HG02763 (cell line): ENCODE results near the gene MXD3.
"Not testable (repeated sequence)": the region's sequence is repeated elsewhere in the genome, so short reads cannot be mapped to it uniquely, and the experiment has no call there.

Experiments
- ATAC-seq: cut with Tn5 transposase; IDR thresholded peaks from one replicate; pipeline ENCODE4 v1.9.1; 2021; ENCODE audit warnings: mild to moderate bottlenecking, moderate library complexity; ENCODE audit not compliant: unreplicated experiment

The MXD3 gene

DNA sequence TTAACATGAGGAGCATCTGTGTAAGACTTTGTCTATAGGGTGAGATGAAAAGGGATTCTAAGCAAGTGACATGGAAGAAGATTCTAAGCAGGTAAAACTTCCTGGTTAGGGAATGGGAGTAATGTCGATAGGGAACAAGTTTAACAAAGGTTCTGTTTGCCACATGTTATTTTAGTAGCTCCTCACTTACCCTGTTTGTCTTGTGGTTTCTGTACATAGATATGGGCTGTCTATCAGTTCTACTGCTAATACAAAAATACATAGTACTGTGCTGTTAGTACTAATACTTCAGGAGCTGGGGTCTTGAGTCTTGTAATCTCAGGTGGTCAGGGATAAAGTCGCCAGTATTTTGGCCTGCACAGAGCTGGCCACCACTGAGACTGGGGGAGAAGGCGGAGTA lies 41.0 kb downstream of the MXD3 start:
- no peak for ATAC-seq

- no peak for ATAC-seq
These were observed 41.7 kb downstream of the MXD3 start for GRCh38 chr5:177269976-177270375.

DNA sequence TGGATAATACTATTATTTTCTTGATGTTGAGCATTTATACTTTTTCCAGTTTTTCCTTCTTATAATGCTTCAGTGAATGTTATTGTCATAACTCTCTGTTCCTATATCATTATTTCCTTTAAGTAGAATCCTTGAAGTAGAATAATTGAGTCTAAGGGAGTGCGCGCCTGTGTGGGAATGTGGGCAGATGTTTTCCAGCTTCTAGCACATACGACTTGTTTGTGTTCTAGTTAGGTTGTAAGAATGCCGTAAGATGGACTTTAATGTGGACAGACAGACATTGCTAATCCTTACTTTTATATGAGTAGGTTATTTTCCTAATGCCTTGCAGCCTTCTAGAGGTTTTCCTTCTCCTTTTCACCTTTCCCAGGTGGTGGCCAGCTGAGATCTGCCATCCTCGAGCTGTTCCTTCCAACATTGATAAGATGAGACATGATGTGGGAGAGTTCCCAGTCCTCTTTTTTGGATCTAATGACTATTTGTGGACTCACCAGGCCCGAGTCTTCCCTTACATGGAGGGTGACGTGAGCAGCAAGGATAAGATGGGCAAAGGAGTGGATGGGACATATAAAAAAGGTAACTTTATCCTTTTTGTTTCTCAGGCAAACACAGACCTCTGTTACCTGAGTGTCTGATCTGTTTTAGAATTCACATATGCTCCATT lies 42.3 kb downstream of the MXD3 start:
- no peak for ATAC-seq

DNA sequence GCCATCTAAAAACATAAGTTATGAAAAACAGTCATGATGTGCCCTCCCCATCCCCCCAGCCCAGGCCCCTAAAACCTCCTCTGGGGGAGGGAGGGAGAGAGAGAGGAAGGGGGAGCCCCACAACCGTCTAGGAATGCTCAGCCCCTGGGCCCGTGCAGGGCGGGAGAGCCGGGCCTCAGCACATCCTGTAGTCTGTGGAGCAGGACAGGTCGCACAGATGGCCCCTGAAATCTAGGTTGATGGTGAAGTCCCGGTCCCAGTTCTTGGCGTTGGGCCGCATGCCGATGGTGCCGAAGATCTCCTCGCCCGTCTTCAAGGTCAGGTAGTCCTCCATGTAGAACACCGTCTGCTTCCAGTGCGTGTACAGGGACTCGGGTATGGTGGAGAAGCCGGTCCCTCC lies 46.3 kb downstream of the MXD3 start:
- ATAC-seq: no peak

DNA sequence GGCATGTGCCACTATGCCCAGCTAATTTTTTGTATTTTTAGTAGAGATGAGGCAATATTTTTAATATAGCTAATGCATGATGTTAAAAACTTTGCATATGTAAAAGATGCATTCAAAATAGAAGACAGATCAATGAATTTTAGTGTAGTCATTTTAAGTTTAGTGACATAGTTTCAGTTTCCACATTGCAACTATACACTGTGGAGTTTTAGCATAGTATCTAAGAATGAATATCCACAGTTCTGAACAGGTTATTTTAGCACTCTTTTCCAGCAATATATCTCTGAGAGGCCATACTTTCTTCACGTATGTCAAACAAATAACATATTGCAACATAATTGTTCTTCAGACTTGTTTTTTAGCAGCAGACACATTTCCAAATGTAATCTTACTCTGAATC lies 47.5 kb downstream of the MXD3 start:
- ATAC-seq: no peak

DNA sequence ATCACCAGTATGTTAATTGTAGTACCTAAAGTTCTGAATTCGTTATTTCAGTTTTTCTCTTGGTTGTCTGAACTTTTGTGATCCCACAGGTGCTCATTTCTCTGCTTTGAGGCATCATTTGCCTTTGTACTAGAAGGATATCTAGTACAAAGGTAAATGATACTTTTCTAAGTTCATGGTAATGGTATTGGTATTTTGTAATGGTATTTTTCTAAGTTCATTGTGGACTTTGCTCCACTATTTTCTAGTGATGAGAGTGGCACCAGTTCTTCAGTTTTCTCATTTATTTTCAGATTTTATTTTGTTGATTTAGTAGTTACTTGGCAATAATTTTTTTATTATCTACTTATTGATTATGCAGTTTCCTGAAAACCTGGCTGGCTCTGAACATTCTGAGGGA lies 50.2 kb downstream of the MXD3 start:
- ATAC-seq: no peak

- no peak for ATAC-seq
These were observed 50.7 kb downstream of the MXD3 start for GRCh38 chr5:177260961-177261360.

GRCh38 chr5:177258711-177259110 lies 53.0 kb downstream of the MXD3 start:
- not testable (repeated sequence) for ATAC-seq
